Testis (tissue), 3 donors: ENCODE results near the gene ATP5F1E. TPM values are rescaled to one million over a fixed set of nuclear protein-coding genes. Genes with fewer than 3 reads are reported as not detected.

Experiments
- DNase-seq: peaks from one replicate; pipeline ENCODE4 v3.0.0-alpha.2; 2019
- H3K27ac ChIP-seq, 2 donors: fragments of 200-600 bp; sonication (generic); one replicate each; pipeline ENCODE4 v1.5.1; 2019
- H3K27me3 ChIP-seq: fragments of 200-600 bp; sonication (generic); one replicate; pipeline ENCODE4 v1.5.1; 2019
- H3K36me3 ChIP-seq: fragments of 200-600 bp; sonication (generic); one replicate; pipeline ENCODE4 v1.5.1; 2017; ENCODE audit warnings: low read depth; ENCODE audit errors: missing control alignments
- H3K4me1 ChIP-seq: fragments of 200-600 bp; sonication (generic); one replicate; pipeline ENCODE4 v1.5.1; 2019
- H3K4me3 ChIP-seq, 2 donors: fragments of 200-600 bp; sonication (generic); one replicate each; pipeline ENCODE4 v1.5.1; 2017 to 2019
- H3K9me3 ChIP-seq: fragments of 200-600 bp; sonication (generic); one replicate; pipeline ENCODE4 v1.5.1; 2017
- POLR2A ChIP-seq: fragments of 450-650 bp; IDR thresholded peaks from one replicate; pipeline ENCODE4 v1.6.1; 2017; ENCODE audit warnings: antibody characterized with exemption, mild to moderate bottlenecking, moderate library complexity
- WGBS, 2 donors: methylation state at CpG; one replicate each; pipeline ENCODE4 v1.1.5; 2018; 5-methylcytosine and 5-hydroxymethylcytosine counted together
- intact Hi-C: fragments of 100-400 bp; cut with DNase I; formaldehyde crosslinking; loops from one replicate; pipeline ENCODE4 v1.15.1; 2023; ENCODE audit warnings: low total_unique reads
- polyA plus RNA-seq: library from polyadenylated mRNA; stranded (reverse); fragments of 350-450 nt; fragmentation: Illumina TruSeq; extraction: RNeasy Lipid Tissue Mini Kit (QIAGEN cat#74804); gene quantifications from one replicate; pipeline ENCODE4 v1.2.3, GENCODE V29; 2014; ENCODE audit warnings: low read depth, low replicate concordance; ENCODE audit not compliant: insufficient read depth
- total RNA-seq, 2 donors: library from RNA; depleted of rRNA; stranded (reverse); fragments of >200 nt; gene quantifications; one replicate each; pipeline ENCODE4 v1.2.3, GENCODE V29; 2016
- TF ChIP-seq, protein P1 (sequence below), 3 experiments: fragments of 450-650 bp in 2 of 3; fragments of 200-600 bp in 1 of 3; sonication (generic) in 1 of 3; IDR thresholded peaks; one replicate each; pipeline ENCODE4 v1.5.1; 2016 to 2019; ENCODE audit warnings: antibody characterized with exemption in 3 of 3, mild to moderate bottlenecking in 2 of 3, moderate library complexity in 1 of 3

The ATP5F1E gene
- total and polyA plus RNA-seq, 3 donors from 2014 or later, result 24.6 to 76.0 (median 25.5) TPM

DNA sequence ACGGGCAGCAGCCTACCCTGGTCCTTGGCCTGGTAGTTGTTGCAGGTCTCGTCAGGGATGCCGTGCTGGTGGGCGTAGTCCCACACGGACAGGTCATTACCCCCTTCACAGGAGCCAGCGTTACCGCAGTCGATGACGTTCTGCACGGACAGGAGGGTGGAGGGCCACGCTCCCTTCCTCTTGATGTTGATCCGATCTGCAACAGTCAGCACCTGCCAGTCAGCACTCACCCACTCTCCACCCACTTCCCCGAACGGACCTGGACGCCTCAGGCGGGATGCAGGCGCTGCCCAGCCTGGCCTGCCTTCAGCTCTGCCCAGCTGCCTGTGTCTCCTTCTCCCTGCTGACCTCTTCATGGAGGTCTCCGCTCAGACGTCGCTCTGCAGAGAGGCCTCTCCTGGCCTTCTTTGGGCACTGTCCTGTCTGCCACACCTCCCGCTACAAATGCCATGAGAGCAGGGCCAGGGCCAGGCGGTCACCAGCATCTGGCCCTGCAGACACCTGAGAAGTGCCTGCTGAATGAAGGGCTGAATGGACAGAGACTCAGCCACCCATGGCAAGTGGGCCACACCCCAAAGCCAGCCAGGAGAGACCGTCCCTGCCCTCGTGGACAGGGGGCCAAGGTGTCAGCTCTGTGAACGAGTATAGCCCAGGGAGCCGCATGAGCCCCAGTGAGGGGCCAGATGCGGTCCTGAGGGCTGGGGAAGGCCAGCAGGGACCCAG, 30.5 kb downstream of the ATP5F1E start:
- Histone ChIP-seq H3K36me3 (no peaks in the 10 kb centered on the region), H3K27me3 (no peaks in the 10 kb centered on the region), H3K4me3 (no peak overlapping the region), H3K27ac (no peak overlapping the region), H3K4me1 (peaks cover 8% of the 10 kb centered on the region), H3K9me3 (no peaks in the 10 kb centered on the region)
- TF ChIP-seq, protein P1, sequence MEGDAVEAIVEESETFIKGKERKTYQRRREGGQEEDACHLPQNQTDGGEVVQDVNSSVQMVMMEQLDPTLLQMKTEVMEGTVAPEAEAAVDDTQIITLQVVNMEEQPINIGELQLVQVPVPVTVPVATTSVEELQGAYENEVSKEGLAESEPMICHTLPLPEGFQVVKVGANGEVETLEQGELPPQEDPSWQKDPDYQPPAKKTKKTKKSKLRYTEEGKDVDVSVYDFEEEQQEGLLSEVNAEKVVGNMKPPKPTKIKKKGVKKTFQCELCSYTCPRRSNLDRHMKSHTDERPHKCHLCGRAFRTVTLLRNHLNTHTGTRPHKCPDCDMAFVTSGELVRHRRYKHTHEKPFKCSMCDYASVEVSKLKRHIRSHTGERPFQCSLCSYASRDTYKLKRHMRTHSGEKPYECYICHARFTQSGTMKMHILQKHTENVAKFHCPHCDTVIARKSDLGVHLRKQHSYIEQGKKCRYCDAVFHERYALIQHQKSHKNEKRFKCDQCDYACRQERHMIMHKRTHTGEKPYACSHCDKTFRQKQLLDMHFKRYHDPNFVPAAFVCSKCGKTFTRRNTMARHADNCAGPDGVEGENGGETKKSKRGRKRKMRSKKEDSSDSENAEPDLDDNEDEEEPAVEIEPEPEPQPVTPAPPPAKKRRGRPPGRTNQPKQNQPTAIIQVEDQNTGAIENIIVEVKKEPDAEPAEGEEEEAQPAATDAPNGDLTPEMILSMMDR (IDR thresholded peaks at IDR 0.05), result no peak
- no peak for TF ChIP-seq POLR2A
- DNase-seq, result no peak
- WGBS, 2 donors, result 90 to 92% methylated on average over 14 to 27 of the region's 27 CpGs
- intact Hi-C loops, result no loop called here

DNA sequence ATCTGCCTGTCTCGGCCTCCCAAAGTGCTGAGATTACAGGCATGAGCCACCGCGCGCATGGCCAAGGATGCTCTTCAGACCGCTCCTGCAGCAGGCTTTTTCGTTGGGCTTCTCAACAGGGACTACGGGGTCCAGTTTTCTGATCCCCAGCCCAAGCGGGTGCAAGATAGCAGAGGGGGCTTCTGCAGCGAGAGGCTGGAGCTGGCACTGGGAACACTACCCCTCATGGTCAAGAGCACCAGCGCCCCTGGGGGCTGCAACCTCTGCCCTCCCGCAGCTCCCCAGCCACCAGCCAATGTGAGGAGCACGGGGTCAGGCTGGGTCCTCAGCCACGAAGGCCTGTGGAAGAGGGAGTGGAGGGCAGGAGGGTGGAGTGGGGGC, 31.1 kb downstream of the ATP5F1E start:
- no peak overlapping the region for H3K27ac ChIP-seq
- H3K4me1 ChIP-seq, result peaks cover 2% of the 10 kb centered on the region
- H3K27me3 ChIP-seq, result no peaks in the 10 kb centered on the region
- no peak for DNase-seq
- TF ChIP-seq, protein P1 (IDR thresholded peaks at IDR 0.05), result no peak
- no peak for TF ChIP-seq POLR2A
- H3K9me3 ChIP-seq, result no peaks in the 10 kb centered on the region
- WGBS, 2 donors, result 88 to 91% methylated on average over 12 to 13 of the region's 13 CpGs
- no peaks in the 10 kb centered on the region for H3K36me3 ChIP-seq
- intact Hi-C loops, result no loop called here
- H3K4me3 ChIP-seq, result no peak overlapping the region

DNA sequence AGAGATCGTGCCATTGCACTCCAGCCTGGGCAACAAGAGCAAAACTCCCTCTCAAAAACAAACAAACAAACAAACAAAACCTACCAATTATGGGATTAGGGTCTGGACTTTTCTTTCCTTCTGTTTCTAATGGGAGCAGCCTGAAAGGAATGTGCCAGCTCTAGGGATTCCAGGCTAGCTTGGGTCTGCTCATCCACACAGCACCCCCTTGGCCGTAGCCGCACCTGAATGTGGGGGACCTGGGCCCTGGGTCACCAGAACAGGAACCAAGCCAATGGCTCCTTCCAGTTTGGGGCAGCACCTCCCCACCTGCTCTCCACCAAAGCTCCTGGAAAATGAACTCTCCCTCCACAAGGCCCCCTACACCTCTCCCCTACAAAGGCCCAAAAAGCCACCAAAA, 31.8 kb downstream of the ATP5F1E start:
- Histone ChIP-seq H3K4me1 (no peaks in the 10 kb centered on the region), H3K4me3 (no peak overlapping the region), H3K9me3 (no peaks in the 10 kb centered on the region), H3K27me3 (no peaks in the 10 kb centered on the region), H3K36me3 (no peaks in the 10 kb centered on the region), H3K27ac (no peak overlapping the region)
- no peak for TF ChIP-seq POLR2A
- TF ChIP-seq, protein P1 (IDR thresholded peaks at IDR 0.05), result no peak
- intact Hi-C loops, result no loop called here
- no peak for DNase-seq
- 64 to 82% methylated on average over 1 to 3 of the region's 3 CpGs for WGBS, 2 donors

DNA sequence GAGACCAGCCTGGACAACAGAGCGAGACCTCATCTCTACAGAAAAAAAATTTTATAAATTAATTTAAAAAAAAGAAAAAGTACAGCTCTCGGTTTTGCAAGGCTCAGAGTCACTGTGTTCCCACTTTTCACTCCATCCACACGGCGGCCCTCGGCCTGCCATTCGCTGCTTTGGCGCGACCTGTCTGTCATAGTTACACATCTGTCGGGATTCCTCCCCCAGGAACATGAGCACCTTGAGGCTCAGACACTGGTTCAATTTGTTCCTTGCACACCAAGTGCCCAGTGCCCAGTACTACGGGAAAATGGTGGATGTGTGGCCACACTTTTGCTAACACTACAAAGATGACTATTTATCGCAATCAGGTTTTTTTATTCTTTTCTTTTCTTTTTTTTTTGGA, 33.5 kb downstream of the ATP5F1E start:
- Histone ChIP-seq H3K27ac (no peak overlapping the region), H3K36me3 (no peaks in the 10 kb centered on the region), H3K9me3 (no peaks in the 10 kb centered on the region), H3K4me1 (no peaks in the 10 kb centered on the region), H3K4me3 (no peak overlapping the region), H3K27me3 (no peaks in the 10 kb centered on the region)
- TF ChIP-seq, protein P1 (IDR thresholded peaks at IDR 0.05), result no peak
- no peak for TF ChIP-seq POLR2A
- WGBS, 2 donors, result 85 to 95% methylated on average over 11 of the region's 11 CpGs
- intact Hi-C loops, result no loop called here
- DNase-seq, result no peak
